Mucosa of rectum (tissue), 2 donors: ENCODE data around the gene GTF2F2.

Experiments used
- H3K27ac ChIP-seq, 2 donors: one replicate each; pipeline ENCODE4 v1.7.0; 2013; ENCODE audit warnings: inconsistent platforms in 2 of 2, low read depth in 2 of 2, low read length in 2 of 2
- H3K27me3 ChIP-seq, 2 donors: one replicate each; pipeline ENCODE4 v1.7.0; 2013; ENCODE audit warnings: low read length in 2 of 2; ENCODE audit not compliant: control insufficient read depth in 2 of 2, insufficient read depth in 2 of 2
- H3K36me3 ChIP-seq, 2 donors: one replicate each; pipeline ENCODE4 v1.7.0; 2013; ENCODE audit warnings: low read length in 2 of 2; ENCODE audit not compliant: control insufficient read depth in 2 of 2, insufficient read depth in 2 of 2
- H3K4me1 ChIP-seq, 2 donors: one replicate each; pipeline ENCODE4 v1.7.0; 2013; ENCODE audit warnings: low read length in 2 of 2, mild to moderate bottlenecking in 1 of 2; ENCODE audit not compliant: control insufficient read depth in 2 of 2, insufficient read depth in 2 of 2
- H3K4me3 ChIP-seq, 2 donors: one replicate each; pipeline ENCODE4 v1.7.0; 2013; ENCODE audit warnings: low read length in 2 of 2
- H3K9ac ChIP-seq, 2 donors: one replicate each; pipeline ENCODE4 v1.7.0; 2013; ENCODE audit warnings: low read length in 2 of 2, low read depth in 1 of 2, mild to moderate bottlenecking in 1 of 2
- H3K9me3 ChIP-seq, 2 donors: one replicate each; pipeline ENCODE4 v1.7.0; 2013; ENCODE audit warnings: low read length in 2 of 2; ENCODE audit not compliant: control insufficient read depth in 2 of 2
- donor health status: healthy.
- donor health status: Normal muscosa, but diverticular disease.

Gene GTF2F2

GRCh38 chr13:45327253-45327955, 207.1 kb downstream of the GTF2F2 start:
- no peak overlapping the region for H3K9ac ChIP-seq
- H3K4me1 ChIP-seq = peaks cover 0 to 7% of the 10 kb centered on the region in 2 donors
- no peaks in the 10 kb centered on the region for H3K36me3 ChIP-seq
- no peaks in the 10 kb centered on the region for H3K9me3 ChIP-seq
- no peaks in the 10 kb centered on the region for H3K27me3 ChIP-seq
- no peak overlapping the region for H3K27ac ChIP-seq
- H3K4me3 ChIP-seq = no peak overlapping the region

GRCh38 chr13:45328661-45329111, 208.4 kb downstream of the GTF2F2 start:
- Histone ChIP-seq H3K4me3 (no peak overlapping the region), H3K9ac (no peak overlapping the region), H3K9me3 (no peaks in the 10 kb centered on the region), H3K27ac (no peak overlapping the region), H3K4me1 (peaks cover 0 to 7% of the 10 kb centered on the region in 2 donors), H3K36me3 (no peaks in the 10 kb centered on the region), H3K27me3 (no peaks in the 10 kb centered on the region)

- Histone ChIP-seq H3K36me3 (peaks cover 14% of the 10 kb centered on the region in 2 donors), H3K27ac (no peak overlapping the region), H3K9me3 (no peaks in the 10 kb centered on the region), H3K27me3 (no peaks in the 10 kb centered on the region), H3K9ac (no peak overlapping the region), H3K4me1 (peaks cover 5 to 16% of the 10 kb centered on the region in 2 donors), H3K4me3 (no peak overlapping the region)
Measured at GRCh38 chr13:45331123-45331619, 210.9 kb downstream of the GTF2F2 start.

GRCh38 chr13:45331692-45332035, 211.4 kb downstream of the GTF2F2 start:
- no peak overlapping the region for H3K9ac ChIP-seq
- H3K27ac ChIP-seq = no peak overlapping the region
- H3K27me3 ChIP-seq = no peaks in the 10 kb centered on the region
- H3K36me3 ChIP-seq = peaks cover 18 to 19% of the 10 kb centered on the region in 2 donors
- H3K4me1 ChIP-seq = peaks cover 5 to 17% of the 10 kb centered on the region in 2 donors
- H3K9me3 ChIP-seq = no peaks in the 10 kb centered on the region
- no peak overlapping the region for H3K4me3 ChIP-seq

GRCh38 chr13:45332036-45332830, 211.9 kb downstream of the GTF2F2 start:
- H3K9ac ChIP-seq = no peak overlapping the region
- peaks cover 5 to 17% of the 10 kb centered on the region in 2 donors for H3K4me1 ChIP-seq
- no peak overlapping the region for H3K4me3 ChIP-seq
- peaks cover 24 to 25% of the 10 kb centered on the region in 2 donors for H3K36me3 ChIP-seq
- no peaks in the 10 kb centered on the region for H3K27me3 ChIP-seq
- no peak overlapping the region for H3K27ac ChIP-seq
- no peaks in the 10 kb centered on the region for H3K9me3 ChIP-seq

GRCh38 chr13:45332831-45333219, 212.5 kb downstream of the GTF2F2 start:
- no peak overlapping the region for H3K9ac ChIP-seq
- peaks cover 30 to 31% of the 10 kb centered on the region in 2 donors for H3K36me3 ChIP-seq
- H3K27me3 ChIP-seq = no peaks in the 10 kb centered on the region
- H3K9me3 ChIP-seq = no peaks in the 10 kb centered on the region
- H3K4me1 ChIP-seq = peaks cover 6 to 17% of the 10 kb centered on the region in 2 donors
- no peak overlapping the region for H3K27ac ChIP-seq
- H3K4me3 ChIP-seq = no peak overlapping the region

GRCh38 chr13:45333251-45333976, 213.1 kb downstream of the GTF2F2 start:
- Histone ChIP-seq H3K36me3 (peaks cover 36 to 37% of the 10 kb centered on the region in 2 donors), H3K27ac (no peak overlapping the region), H3K4me3 (no peak overlapping the region), H3K9me3 (no peaks in the 10 kb centered on the region), H3K27me3 (no peaks in the 10 kb centered on the region), H3K4me1 (peaks cover 12 to 20% of the 10 kb centered on the region in 2 donors), H3K9ac (no peak overlapping the region)
